ENCODE data around the gene CASP2. TPM values are rescaled to one million over a fixed set of nuclear protein-coding genes. Genes with fewer than 3 reads are reported as not detected.

The CASP2 gene
- total RNA-seq, 1 donor from 2014 or later, result 10.9 TPM

DNA sequence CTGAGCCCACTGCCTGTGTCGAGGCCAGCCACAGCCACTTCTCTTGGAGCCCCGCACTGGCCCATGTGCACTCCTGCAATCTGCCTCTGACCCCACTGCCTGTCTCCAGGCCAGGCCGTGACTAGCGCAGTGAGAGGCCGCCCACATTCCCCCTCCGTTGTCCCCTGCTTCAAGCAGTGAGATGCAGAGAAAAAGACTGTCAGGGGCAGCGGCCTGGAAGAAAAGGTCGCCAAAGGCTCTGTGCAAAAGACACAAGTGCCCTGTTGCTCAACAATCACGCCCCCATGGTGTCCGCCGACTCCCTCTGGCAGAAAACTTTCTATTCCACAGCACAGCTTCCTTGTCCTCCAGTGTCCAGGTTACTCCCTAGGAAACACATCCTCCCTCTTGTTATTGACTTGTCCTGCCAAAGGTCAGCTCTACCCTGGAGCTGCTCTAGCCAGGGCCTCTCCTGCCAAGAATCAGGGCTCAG, 64.4 kb downstream of the CASP2 start:
- Histone ChIP-seq H3K36me3 (no peaks in the 10 kb centered on the region), H3K27ac (replicated peaks) (no peak overlapping the region)

DNA sequence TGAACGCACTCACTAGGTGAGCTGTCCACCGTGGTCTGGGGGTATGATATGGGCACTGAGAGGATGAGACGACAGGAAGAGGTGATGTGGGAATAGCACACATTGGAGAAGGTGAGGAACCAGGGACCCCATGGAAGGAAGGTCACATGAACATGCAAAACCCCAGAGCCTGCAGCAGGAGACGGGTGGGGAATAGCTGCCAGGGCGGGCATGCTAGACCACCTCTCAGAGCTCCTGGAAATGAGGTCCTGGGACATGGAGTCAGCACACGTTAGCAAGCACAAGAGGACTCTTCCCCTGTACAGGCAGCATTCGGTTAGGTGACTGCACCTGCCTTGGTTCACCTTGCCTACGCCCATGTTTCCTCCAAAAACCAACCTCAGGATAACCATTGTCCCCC, 66.2 kb downstream of the CASP2 start:
- Histone ChIP-seq H3K4me3 (no peak overlapping the region), H3K4me1 (no peaks in the 10 kb centered on the region), H3K9me3 (replicated peaks) (no peaks in the 10 kb centered on the region), H3K27me3 (ENCODE audit: low read depth) (peaks cover 73% of the 10 kb centered on the region), H3K27ac (replicated peaks) (no peak overlapping the region), H3K36me3 (no peaks in the 10 kb centered on the region)
- intact Hi-C loops (cut with micrococcal nuclease), result no loop called here
- no peak for DNase-seq
- TF ChIP-seq, protein P1, sequence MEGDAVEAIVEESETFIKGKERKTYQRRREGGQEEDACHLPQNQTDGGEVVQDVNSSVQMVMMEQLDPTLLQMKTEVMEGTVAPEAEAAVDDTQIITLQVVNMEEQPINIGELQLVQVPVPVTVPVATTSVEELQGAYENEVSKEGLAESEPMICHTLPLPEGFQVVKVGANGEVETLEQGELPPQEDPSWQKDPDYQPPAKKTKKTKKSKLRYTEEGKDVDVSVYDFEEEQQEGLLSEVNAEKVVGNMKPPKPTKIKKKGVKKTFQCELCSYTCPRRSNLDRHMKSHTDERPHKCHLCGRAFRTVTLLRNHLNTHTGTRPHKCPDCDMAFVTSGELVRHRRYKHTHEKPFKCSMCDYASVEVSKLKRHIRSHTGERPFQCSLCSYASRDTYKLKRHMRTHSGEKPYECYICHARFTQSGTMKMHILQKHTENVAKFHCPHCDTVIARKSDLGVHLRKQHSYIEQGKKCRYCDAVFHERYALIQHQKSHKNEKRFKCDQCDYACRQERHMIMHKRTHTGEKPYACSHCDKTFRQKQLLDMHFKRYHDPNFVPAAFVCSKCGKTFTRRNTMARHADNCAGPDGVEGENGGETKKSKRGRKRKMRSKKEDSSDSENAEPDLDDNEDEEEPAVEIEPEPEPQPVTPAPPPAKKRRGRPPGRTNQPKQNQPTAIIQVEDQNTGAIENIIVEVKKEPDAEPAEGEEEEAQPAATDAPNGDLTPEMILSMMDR (IDR thresholded peaks at IDR 0.05; ENCODE audit: borderline replicate concordance), result no peak

More for the DNA sequence above, 64.4 kb downstream of the CASP2 start:
- Histone ChIP-seq H3K27me3 (ENCODE audit: low read depth) (peaks cover 62% of the 10 kb centered on the region), H3K4me1 (no peaks in the 10 kb centered on the region), H3K9me3 (replicated peaks) (no peaks in the 10 kb centered on the region), H3K4me3 (no peak overlapping the region)
- intact Hi-C loops (cut with micrococcal nuclease), result no loop called here
- TF ChIP-seq, protein P1 (IDR thresholded peaks at IDR 0.05; ENCODE audit: borderline replicate concordance), result no peak
- no peak for DNase-seq

DNA sequence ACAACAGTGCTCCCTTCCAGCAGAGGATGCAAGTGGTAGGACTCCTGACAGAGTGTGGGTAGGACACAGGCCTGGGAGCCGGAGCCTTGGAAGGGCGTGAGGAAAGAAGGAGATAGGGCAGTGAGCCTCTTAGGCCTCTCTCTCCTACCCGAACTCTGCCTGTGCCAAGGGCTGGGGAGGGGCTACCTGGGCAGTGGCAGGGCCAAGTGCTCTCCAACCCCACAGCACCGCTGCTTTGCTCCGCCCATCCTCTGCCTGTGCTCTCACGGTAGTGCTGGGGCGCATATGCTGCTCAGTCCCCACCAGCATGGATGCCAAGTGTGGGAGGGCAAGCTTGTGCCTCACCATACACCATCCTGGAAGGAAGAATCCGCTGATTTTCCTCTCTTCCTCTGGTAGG, 66.8 kb downstream of the CASP2 start:
- no peak for DNase-seq
- H3K36me3 ChIP-seq, result no peaks in the 10 kb centered on the region
- TF ChIP-seq, protein P1 (IDR thresholded peaks at IDR 0.05; ENCODE audit: borderline replicate concordance), result no peak
- no peak overlapping the region for H3K4me3 ChIP-seq
- no peaks in the 10 kb centered on the region for H3K4me1 ChIP-seq
- intact Hi-C loops (cut with micrococcal nuclease), result no loop called here
- H3K27ac ChIP-seq (replicated peaks), result no peak overlapping the region
- H3K9me3 ChIP-seq (replicated peaks), result no peaks in the 10 kb centered on the region
- peaks cover 77% of the 10 kb centered on the region for H3K27me3 ChIP-seq (ENCODE audit: low read depth)

DNA sequence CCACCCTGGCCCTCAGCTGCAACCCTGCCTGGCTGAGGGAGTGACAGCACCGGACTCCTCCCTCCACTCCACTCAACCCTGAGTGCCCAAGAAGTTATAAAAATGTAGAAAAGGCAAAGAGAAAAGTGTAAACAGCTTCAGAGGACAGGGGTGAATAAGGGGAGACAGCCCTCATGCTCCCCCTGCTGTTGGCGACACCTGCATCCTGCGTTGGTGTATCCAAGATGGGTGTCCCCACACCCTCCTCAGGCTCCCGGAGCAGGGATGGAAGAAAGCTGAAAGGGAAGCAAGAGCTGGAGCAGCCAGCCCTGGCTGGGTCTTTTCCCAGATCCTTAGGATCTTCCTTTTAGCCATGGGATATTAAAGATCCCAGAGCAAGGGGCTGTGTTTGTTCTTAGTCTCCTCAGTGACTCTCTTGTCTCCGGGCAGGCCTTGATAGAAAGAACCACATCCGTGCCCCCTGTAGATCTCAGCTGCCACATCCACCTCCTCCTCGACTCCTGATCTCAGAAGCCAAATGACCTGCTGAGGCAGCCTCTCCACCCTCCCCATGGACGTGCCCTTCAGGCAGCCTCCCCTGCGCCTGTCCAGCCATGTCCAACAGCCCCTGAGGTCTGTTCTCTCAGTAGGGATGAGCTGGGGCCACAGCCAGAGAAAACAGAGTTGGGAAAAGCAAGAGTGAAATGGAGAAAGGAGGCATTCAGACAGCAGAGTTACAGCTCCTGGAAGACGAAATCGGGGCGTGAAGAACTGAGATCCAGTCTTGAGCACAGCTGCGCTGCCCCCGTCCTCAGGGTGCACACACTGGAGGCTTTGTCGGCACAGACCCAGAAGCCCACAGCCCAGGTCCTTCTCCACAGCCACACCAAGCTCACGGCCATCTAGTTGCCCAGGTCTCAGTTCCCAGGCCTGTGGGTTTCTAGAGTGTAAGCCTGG, 67.6 kb downstream of the CASP2 start:
- TF ChIP-seq, protein P1 (IDR thresholded peaks at IDR 0.05; ENCODE audit: borderline replicate concordance), result no peak

DNA sequence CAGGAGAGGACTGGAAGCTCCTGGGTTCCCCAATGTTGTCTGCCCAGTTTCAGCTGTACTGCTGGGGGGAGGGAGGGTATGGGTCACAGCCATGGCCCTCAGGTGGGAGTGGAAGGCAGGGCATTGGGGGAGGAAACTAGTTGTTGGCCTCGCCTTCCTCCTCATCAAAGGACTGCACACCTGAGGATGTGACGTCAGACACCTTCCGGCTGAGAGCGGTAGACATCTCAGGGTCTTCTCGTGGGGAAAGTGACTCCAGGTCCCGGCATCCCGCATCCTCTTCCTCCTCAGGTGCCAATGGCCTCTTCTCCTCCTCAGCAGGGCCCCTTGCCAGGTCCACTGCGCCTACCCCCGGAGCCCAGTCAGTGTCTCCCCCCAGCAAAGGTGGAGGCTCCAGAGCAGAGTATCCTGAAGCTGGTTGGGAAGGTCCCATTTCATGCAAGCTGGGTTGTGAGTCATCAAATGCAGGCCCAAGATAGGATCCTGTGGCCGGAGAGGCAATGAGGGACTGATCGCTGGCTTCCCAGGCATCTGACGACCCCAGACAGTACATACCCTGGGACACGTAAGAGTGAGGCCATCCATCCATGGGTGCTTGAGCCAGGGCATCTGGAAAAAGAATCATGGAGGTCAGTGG, 68.4 kb downstream of the CASP2 start:
- no peak for DNase-seq
- TF ChIP-seq, protein P1 (IDR thresholded peaks at IDR 0.05; ENCODE audit: borderline replicate concordance), result no peak
- H3K36me3 ChIP-seq, result no peaks in the 10 kb centered on the region
- H3K9me3 ChIP-seq (replicated peaks), result no peaks in the 10 kb centered on the region
- intact Hi-C loops (cut with micrococcal nuclease), result no loop called here
- no peak overlapping the region for H3K4me3 ChIP-seq
- no peak overlapping the region for H3K27ac ChIP-seq (replicated peaks)
- H3K4me1 ChIP-seq, result peaks cover 3% of the 10 kb centered on the region
- peaks cover 77% of the 10 kb centered on the region for H3K27me3 ChIP-seq (ENCODE audit: low read depth)

More for the DNA sequence above, 67.6 kb downstream of the CASP2 start:
- H3K9me3 ChIP-seq (replicated peaks), result no peaks in the 10 kb centered on the region
- no peaks in the 10 kb centered on the region for H3K4me1 ChIP-seq
- H3K36me3 ChIP-seq, result no peaks in the 10 kb centered on the region
- intact Hi-C loops (cut with micrococcal nuclease), result no loop called here
- DNase-seq, result no peak
- no peak overlapping the region for H3K27ac ChIP-seq (replicated peaks)
- H3K27me3 ChIP-seq (ENCODE audit: low read depth), result peaks cover 77% of the 10 kb centered on the region
- no peak overlapping the region for H3K4me3 ChIP-seq

Other genes starting within 250 kb of the CASP2 start
- not detected for gene OR6V1, start 236.0 kb upstream of the CASP2 start, total RNA-seq
- gene PIP, start 156.3 kb upstream of the CASP2 start, total RNA-seq, result not detected
- not detected for gene TAS2R39, start 104.9 kb upstream of the CASP2 start, total RNA-seq
- not detected for gene TAS2R40, start 66.3 kb upstream of the CASP2 start, total RNA-seq
- 291 TPM for gene GSTK1, start 24.9 kb upstream of the CASP2 start, total RNA-seq
- 8.8 TPM for gene TMEM139, start 3.4 kb upstream of the CASP2 start, total RNA-seq
- gene CLCN1, start 27.8 kb downstream of the CASP2 start, total RNA-seq, result not detected
- gene FAM131B, start 74.4 kb downstream of the CASP2 start, total RNA-seq, result 0.47 TPM
- 68.4 TPM for gene ZYX, start 93.0 kb downstream of the CASP2 start, total RNA-seq
- not detected for gene EPHA1, start 120.5 kb downstream of the CASP2 start, total RNA-seq
- not detected for gene TAS2R60, start 155.1 kb downstream of the CASP2 start, total RNA-seq
- gene TAS2R41, start 189.5 kb downstream of the CASP2 start, total RNA-seq, result not detected